T-helper 2 cell treated with Interferon-gamma antibody and Interleukin-4, amounts not matched to agents 5 μg/mL and 100 μg/mL, for 36 hours (primary cell): ENCODE results near the gene COMMD4.
A peak's percentile ranks its signal among the peaks of the same experiment; 100 is the strongest.
"Not testable (repeated sequence)": the region's sequence is repeated elsewhere in the genome, so short reads cannot be mapped to it uniquely, and the experiment has no call there.

ENCODE experiments used
- DNase-seq: peaks from one replicate; pipeline ENCODE4 v3.0.0; 2021; ENCODE audit warnings: low spot score
- H3K27ac Mint-ChIP-seq: one replicate; pipeline ENCODE4 v1.8.0; 2021; ENCODE audit warnings: mild to moderate bottlenecking, mixed read lengths
- H3K27me3 Mint-ChIP-seq: one replicate; pipeline ENCODE4 v1.8.0; 2021; ENCODE audit warnings: low read depth, mixed read lengths
- H3K36me3 Mint-ChIP-seq: one replicate; pipeline ENCODE4 v1.8.0; 2021; ENCODE audit warnings: low read depth, mixed read lengths
- H3K4me1 Mint-ChIP-seq: one replicate; pipeline ENCODE4 v1.8.0; 2021; ENCODE audit warnings: low read depth, mixed read lengths
- H3K4me3 Mint-ChIP-seq: one replicate; pipeline ENCODE4 v1.8.0; 2022; ENCODE audit warnings: mild to moderate bottlenecking, moderate library complexity, mixed read lengths
- H3K9me3 Mint-ChIP-seq: one replicate; pipeline ENCODE4 v1.8.0; 2021; ENCODE audit warnings: mixed read lengths

COMMD4 gene

GRCh38 chr15:75319231-75319897 lies 16.5 kb upstream of the COMMD4 start:
- not testable (repeated sequence) for H3K9me3 Mint-ChIP-seq, H3K36me3 Mint-ChIP-seq, H3K27me3 Mint-ChIP-seq, H3K4me3 Mint-ChIP-seq, H3K27ac Mint-ChIP-seq, H3K4me1 Mint-ChIP-seq, DNase-seq

DNA sequence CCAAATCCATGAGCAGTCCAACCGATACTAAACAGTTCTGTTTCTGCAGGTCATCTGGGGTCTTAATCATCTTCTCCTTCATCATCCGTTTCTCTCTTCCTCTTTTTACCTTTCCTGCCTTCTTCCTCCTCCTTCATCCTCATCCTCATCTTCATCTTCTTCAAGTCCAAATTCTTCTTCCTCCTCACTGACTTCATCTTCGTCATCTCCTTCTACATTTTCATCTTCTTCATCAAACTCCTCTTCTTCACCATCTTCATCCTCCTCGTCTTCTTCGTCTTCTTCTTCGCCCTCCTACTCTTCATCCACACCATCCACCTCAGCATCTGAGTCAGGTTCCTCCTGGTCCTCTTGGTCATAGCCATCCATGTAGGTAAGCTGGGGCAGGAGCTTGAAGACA lies 14.2 kb upstream of the COMMD4 start:
- no peak for DNase-seq
- no peaks in the 10 kb centered on the region for H3K36me3 Mint-ChIP-seq
- H3K9me3 Mint-ChIP-seq = no peaks in the 10 kb centered on the region
- peaks cover 8% of the 10 kb centered on the region for H3K27me3 Mint-ChIP-seq
- H3K4me1 Mint-ChIP-seq = no peaks in the 10 kb centered on the region
- H3K4me3 Mint-ChIP-seq = no peak overlapping the region
- H3K27ac Mint-ChIP-seq = no peak overlapping the region

DNA sequence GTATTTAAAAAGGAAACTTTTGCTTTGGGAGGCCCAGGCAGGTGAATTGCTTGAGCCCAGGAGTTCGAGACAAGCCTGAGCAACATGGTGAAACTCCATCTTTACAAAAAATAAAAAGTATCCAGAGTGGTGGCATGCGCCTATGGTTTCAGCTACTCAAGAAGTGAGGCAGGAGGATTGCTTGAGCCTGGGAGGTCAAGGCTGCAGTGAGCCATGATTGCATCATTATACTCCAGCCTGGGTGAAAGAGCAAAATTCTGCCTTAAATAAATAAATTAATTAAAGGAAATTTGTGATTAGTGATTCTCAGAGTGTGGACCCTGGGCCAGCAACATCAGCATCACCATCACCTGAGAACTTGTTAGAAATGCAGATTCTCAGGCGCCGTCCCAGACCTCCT lies 9.9 kb upstream of the COMMD4 start:
- no peak for DNase-seq

GRCh38 chr15:75327005-75327404 lies 8.9 kb upstream of the COMMD4 start:
- Mint-ChIP-seq H3K4me3 (no peak overlapping the region), H3K27me3 (peaks cover 1% of the 10 kb centered on the region), H3K9me3 (no peaks in the 10 kb centered on the region), H3K36me3 (no peaks in the 10 kb centered on the region), H3K27ac (no peak overlapping the region), H3K4me1 (no peaks in the 10 kb centered on the region)
- no peak for DNase-seq

More for the DNA sequence above, 9.9 kb upstream of the COMMD4 start:
- H3K27ac Mint-ChIP-seq = no peak overlapping the region
- H3K4me3 Mint-ChIP-seq = no peak overlapping the region
- no peaks in the 10 kb centered on the region for H3K4me1 Mint-ChIP-seq
- H3K36me3 Mint-ChIP-seq = no peaks in the 10 kb centered on the region
- H3K27me3 Mint-ChIP-seq = peaks cover 6% of the 10 kb centered on the region
- H3K9me3 Mint-ChIP-seq = no peaks in the 10 kb centered on the region

- no peaks in the 10 kb centered on the region for H3K36me3 Mint-ChIP-seq
- no peak for DNase-seq
- H3K27me3 Mint-ChIP-seq = no peaks in the 10 kb centered on the region
- no peak overlapping the region for H3K4me3 Mint-ChIP-seq
- no peak overlapping the region for H3K27ac Mint-ChIP-seq
- no peaks in the 10 kb centered on the region for H3K4me1 Mint-ChIP-seq
- H3K9me3 Mint-ChIP-seq = no peaks in the 10 kb centered on the region
Observed at GRCh38 chr15:75327491-75327890, 8.4 kb upstream of the COMMD4 start.

DNA sequence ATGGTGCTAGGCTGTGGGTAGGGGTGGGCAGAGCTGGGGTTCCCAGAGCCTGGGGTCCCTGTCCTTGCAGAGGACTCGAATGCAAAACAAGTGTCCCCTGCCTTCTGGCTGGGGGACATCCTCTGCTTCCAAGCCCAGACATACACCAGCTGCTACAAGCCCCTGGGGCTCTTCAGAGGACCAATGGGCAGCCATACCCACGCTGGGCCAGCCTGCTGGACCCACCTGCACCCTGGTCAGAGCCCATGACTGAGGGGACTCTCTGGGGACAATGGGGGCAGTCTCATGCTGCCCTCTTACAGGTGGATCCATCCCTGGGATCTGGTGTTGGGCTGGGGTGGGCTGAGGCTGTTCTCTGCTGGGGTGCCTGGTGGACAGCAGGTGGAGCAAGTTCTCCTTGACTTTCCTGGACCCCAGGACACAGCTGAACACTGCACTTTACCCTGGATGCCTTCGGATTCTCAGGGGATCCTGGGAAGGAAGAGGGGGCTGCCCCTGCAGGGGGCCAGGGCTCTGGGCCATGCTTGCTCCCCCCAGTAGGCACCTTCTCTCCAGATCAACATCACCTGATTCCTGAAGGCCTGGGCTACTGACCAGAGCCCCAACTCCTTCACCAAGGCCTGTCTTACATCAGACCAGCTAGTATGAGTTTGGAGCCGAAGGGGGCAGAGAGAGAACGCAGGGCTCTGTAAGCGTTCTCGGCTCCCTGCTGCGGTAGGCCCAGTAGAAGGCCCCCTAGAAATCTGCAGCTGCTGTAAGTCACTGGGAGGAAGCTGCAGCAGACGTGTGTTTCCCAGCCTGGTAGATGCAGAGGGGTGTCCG lies 7.2 kb upstream of the COMMD4 start:
- no peak overlapping the region for H3K4me3 Mint-ChIP-seq
- H3K9me3 Mint-ChIP-seq = no peaks in the 10 kb centered on the region
- no peak overlapping the region for H3K27ac Mint-ChIP-seq
- H3K27me3 Mint-ChIP-seq = no peaks in the 10 kb centered on the region
- no peaks in the 10 kb centered on the region for H3K36me3 Mint-ChIP-seq
- DNase-seq = no peak
- no peaks in the 10 kb centered on the region for H3K4me1 Mint-ChIP-seq

- H3K4me3 Mint-ChIP-seq = no peak overlapping the region
- H3K27ac Mint-ChIP-seq = no peak overlapping the region
- no peaks in the 10 kb centered on the region for H3K27me3 Mint-ChIP-seq
- no peaks in the 10 kb centered on the region for H3K9me3 Mint-ChIP-seq
- DNase-seq = no peak
- H3K36me3 Mint-ChIP-seq = no peaks in the 10 kb centered on the region
- no peaks in the 10 kb centered on the region for H3K4me1 Mint-ChIP-seq
Observed at GRCh38 chr15:75329571-75329970, 6.3 kb upstream of the COMMD4 start.

DNA sequence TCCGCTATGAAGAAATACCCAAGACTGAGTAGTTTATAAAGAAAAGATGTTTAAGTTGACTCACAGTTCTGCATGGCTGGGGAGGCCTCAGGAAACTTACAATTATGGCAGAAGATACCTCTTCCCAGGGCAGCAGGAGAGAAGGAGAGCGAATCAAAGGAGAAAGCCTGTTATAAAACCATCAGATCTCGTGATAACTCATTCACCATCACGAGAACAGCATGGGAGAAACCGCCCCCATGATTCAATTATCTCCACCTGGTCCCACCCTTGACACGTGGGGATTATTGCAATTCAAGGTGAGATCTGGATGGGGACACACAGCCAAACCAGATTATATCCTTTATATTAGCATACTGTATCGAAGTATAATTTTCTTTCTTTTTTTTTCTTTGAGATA lies 3.8 kb upstream of the COMMD4 start:
- peaks cover 14% of the 10 kb centered on the region for H3K4me1 Mint-ChIP-seq
- not testable (repeated sequence) for H3K36me3 Mint-ChIP-seq, H3K9me3 Mint-ChIP-seq, DNase-seq, H3K27me3 Mint-ChIP-seq, H3K27ac Mint-ChIP-seq, H3K4me3 Mint-ChIP-seq

GRCh38 chr15:75333654-75334419 lies 2.0 kb upstream of the COMMD4 start:
- H3K27me3 Mint-ChIP-seq, DNase-seq, H3K27ac Mint-ChIP-seq, H3K9me3 Mint-ChIP-seq, H3K36me3 Mint-ChIP-seq, H3K4me3 Mint-ChIP-seq: not testable (repeated sequence)
- H3K4me1 Mint-ChIP-seq = peaks cover 14% of the 10 kb centered on the region

DNA sequence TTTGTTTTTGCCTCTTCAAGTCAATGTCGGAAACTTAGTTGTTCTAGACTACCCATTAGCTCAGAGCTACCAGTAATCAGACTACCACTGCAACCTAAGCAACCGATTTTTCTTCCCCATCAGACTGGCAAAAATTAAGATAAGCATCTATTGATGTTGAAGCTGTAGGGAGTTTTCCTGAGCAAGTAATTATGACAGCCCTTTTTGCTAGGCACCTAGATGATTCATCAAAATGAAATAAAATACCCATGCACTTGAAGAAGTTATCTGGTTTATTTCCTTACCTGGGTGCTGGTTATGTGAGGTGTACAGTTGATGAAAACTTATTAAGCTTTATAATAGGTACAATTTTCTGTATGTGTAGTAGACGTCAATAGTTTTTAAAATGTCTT lies 554 bp upstream of the COMMD4 start:
- Mint-ChIP-seq H3K36me3 (no peaks in the 10 kb centered on the region), H3K4me3 (peak overlapping the region; percentile 99), H3K4me1 (peaks cover 14% of the 10 kb centered on the region), H3K27me3 (no peaks in the 10 kb centered on the region), H3K9me3 (no peaks in the 10 kb centered on the region), H3K27ac (no peak overlapping the region)
- no peak for DNase-seq

DNA sequence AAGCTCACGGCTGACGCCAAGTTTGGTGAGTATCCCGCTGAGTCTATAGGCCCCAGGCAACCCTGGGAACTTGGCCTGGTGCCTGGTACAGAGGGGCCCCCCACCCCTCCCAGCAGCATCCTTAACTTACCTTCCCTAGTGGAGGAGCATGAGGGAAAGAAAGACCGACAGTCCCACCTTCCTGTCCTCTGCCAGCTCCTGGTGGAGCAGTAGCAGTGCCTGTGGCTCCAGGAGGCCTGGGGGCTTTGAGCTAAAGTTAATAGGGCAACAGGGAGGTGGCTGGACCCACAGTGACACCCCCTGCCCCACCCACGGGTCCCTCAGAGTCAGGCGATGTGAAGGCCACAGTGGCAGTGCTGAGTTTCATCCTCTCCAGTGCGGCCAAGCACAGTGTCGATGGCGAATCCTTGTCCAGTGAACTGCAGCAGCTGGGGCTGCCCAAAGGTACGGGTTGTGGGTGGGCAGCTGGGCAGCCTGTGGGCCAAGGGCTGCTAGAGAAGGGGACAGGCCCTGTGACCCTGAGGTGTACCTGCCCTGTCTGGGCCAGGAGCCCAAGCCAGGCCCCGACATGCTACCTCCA lies 2.9 kb downstream of the COMMD4 start:
- no peak overlapping the region for H3K27ac Mint-ChIP-seq
- H3K9me3 Mint-ChIP-seq = no peaks in the 10 kb centered on the region

GRCh38 chr15:75339531-75340240 lies 3.8 kb downstream of the COMMD4 start:
- Mint-ChIP-seq H3K36me3 (peaks cover 3% of the 10 kb centered on the region), H3K4me3 (no peak overlapping the region), H3K27ac (no peak overlapping the region), H3K27me3 (peaks cover under 1% of the 10 kb centered on the region), H3K4me1 (peaks cover 14% of the 10 kb centered on the region), H3K9me3 (no peaks in the 10 kb centered on the region)
- no peak for DNase-seq

More for the DNA sequence above, 2.9 kb downstream of the COMMD4 start:
- DNase-seq = no peak
- Mint-ChIP-seq H3K27me3 (no peaks in the 10 kb centered on the region), H3K36me3 (peaks cover 3% of the 10 kb centered on the region), H3K4me3 (no peak overlapping the region), H3K4me1 (peaks cover 14% of the 10 kb centered on the region)

- Mint-ChIP-seq H3K27ac (no peak overlapping the region), H3K4me3 (no peak overlapping the region), H3K4me1 (peaks cover 4% of the 10 kb centered on the region), H3K9me3 (no peaks in the 10 kb centered on the region), H3K36me3 (peaks cover 6% of the 10 kb centered on the region), H3K27me3 (peaks cover 21% of the 10 kb centered on the region)
- no peak for DNase-seq
Observed at GRCh38 chr15:75342221-75342620, 6.4 kb downstream of the COMMD4 start.
